HFFc6 (cell line): Measurements from ENCODE around the gene ACSL1. TPM values are rescaled to one million over a fixed set of nuclear protein-coding genes. Genes with fewer than 3 reads are reported as not detected.

Source experiments
- DNase-seq: peaks from one replicate; pipeline ENCODE4 v3.0.0-alpha.2; 2018
- H3K27ac Mint-ChIP-seq: 2 replicates; pipeline ENCODE4 v1.8.0; 2020; ENCODE audit warnings: mild to moderate bottlenecking, mixed read lengths
- H3K27me3 Mint-ChIP-seq: 2 replicates; pipeline ENCODE4 v1.8.0; 2021; ENCODE audit warnings: mild to moderate bottlenecking, moderate library complexity, mixed read lengths; ENCODE audit not compliant: insufficient read depth
- H3K36me3 Mint-ChIP-seq: 2 replicates; pipeline ENCODE4 v1.8.0; 2021; ENCODE audit warnings: low read depth, mixed read lengths
- H3K4me1 Mint-ChIP-seq: 2 replicates; pipeline ENCODE4 v1.8.0; 2020; ENCODE audit warnings: low read depth, mixed read lengths
- H3K4me3 Mint-ChIP-seq: 2 replicates; pipeline ENCODE4 v1.8.0; 2020; ENCODE audit warnings: mild to moderate bottlenecking, moderate library complexity, mixed read lengths
- H3K9me3 Mint-ChIP-seq: 2 replicates; pipeline ENCODE4 v1.8.0; 2020; ENCODE audit warnings: mild to moderate bottlenecking, mixed read lengths
- total RNA-seq, 6 experiments: library from RNA; stranded (reverse); fragmentation: NEBNext Ultra II Directional; extraction: Animal tissue kit (Norgen Biotek cat#: 25700); gene quantifications; 2 replicates in 1 of 6; 3 replicates in 5 of 6; pipeline ENCODE4 v1.2.3, GENCODE V29; 2021
- TF ChIP-seq, protein P1 (sequence below): fragments of 200-600 bp; sonication (generic); IDR thresholded peaks from 2 replicates; pipeline ENCODE4 v1.5.0; 2021; ENCODE audit warnings: antibody characterized with exemption, mild to moderate bottlenecking

Gene ACSL1
- total RNA-seq, 6 experiments from 2014 or later, result 21.7 to 24.0 (median 22.9) TPM

DNA sequence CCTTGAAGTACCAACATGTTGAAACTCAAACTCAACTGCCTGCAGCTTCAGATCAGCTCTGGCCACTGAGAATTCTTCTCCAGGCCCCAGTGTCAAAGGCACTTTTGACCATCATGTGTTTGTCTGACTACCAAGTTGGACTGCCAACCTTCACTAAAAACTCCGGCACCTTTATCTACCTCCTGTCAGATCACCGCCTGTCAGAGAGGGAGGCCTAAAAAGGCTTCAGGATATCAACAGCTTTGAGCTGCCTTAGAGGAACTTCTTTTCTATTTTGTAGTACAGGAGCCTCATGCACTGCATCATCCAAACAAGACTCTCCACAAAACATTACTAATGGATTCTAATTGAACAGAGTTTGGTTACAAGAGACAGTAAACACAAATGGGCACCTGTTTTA is 2.8 kb downstream of the ACSL1 start:
- peaks cover 5% of the 10 kb centered on the region; the same call in 1 of the 2 replicates for H3K27me3 Mint-ChIP-seq
- DNase-seq, result no peak
- no peaks in the 10 kb centered on the region for H3K36me3 Mint-ChIP-seq
- H3K27ac Mint-ChIP-seq, result no peak overlapping the region
- H3K9me3 Mint-ChIP-seq, result no peaks in the 10 kb centered on the region
- TF ChIP-seq, protein P1, sequence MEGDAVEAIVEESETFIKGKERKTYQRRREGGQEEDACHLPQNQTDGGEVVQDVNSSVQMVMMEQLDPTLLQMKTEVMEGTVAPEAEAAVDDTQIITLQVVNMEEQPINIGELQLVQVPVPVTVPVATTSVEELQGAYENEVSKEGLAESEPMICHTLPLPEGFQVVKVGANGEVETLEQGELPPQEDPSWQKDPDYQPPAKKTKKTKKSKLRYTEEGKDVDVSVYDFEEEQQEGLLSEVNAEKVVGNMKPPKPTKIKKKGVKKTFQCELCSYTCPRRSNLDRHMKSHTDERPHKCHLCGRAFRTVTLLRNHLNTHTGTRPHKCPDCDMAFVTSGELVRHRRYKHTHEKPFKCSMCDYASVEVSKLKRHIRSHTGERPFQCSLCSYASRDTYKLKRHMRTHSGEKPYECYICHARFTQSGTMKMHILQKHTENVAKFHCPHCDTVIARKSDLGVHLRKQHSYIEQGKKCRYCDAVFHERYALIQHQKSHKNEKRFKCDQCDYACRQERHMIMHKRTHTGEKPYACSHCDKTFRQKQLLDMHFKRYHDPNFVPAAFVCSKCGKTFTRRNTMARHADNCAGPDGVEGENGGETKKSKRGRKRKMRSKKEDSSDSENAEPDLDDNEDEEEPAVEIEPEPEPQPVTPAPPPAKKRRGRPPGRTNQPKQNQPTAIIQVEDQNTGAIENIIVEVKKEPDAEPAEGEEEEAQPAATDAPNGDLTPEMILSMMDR, result no peak
- H3K4me3 Mint-ChIP-seq, result no peak overlapping the region
- peaks cover 21% of the 10 kb centered on the region for H3K4me1 Mint-ChIP-seq

DNA sequence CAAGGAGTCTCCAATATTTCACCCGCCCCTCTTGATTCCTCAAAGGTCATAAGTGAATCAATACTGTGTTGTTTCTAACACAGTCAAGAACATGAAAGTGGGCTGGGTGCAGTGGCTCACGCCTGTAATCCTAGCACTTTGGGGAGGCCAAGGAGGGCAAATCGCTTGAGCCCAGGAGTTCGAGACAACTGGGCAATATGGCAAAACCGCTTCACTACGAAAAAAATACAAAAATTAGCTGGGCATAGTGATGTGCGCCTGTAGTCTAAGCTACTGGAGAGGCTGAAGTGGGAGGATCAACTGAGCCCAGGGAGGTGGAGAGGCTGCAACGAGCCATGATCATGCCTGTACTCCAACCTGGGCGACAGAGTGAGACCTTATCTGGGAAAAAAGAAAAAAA is 3.4 kb downstream of the ACSL1 start:
- Mint-ChIP-seq H3K9me3 (no peaks in the 10 kb centered on the region), H3K4me3 (no peak overlapping the region), H3K36me3 (no peaks in the 10 kb centered on the region), H3K4me1 (peaks cover 21% of the 10 kb centered on the region), H3K27ac (no peak overlapping the region), H3K27me3 (peaks cover 3% of the 10 kb centered on the region; the same call in 1 of the 2 replicates)
- TF ChIP-seq, protein P1, result no peak
- no peak for DNase-seq

DNA sequence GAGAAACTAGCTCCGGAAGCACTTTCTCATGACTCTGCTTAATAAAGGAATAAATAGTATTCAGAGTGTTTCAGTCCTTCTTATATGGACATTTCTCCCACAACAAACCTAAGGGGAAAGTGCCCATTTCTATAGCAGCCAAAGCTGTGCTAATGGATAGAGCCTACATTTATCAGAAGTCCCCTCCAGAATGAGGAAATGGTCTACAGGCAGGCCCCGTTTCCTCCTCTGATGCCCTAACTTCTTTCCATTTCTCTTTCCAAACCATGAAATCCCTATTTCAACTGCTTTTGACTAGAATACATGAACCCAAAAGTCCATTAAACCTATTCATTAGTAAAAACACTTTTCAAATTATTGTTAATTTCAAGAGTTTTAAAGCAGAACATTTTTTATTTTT is 4.5 kb downstream of the ACSL1 start:
- TF ChIP-seq, protein P1, result no peak
- Mint-ChIP-seq H3K4me3 (no peak overlapping the region), H3K9me3 (no peaks in the 10 kb centered on the region), H3K27me3 (peaks cover 3% of the 10 kb centered on the region; the same call in 1 of the 2 replicates), H3K4me1 (peaks cover 21% of the 10 kb centered on the region), H3K36me3 (no peaks in the 10 kb centered on the region), H3K27ac (no peak overlapping the region)
- no peak for DNase-seq

DNA sequence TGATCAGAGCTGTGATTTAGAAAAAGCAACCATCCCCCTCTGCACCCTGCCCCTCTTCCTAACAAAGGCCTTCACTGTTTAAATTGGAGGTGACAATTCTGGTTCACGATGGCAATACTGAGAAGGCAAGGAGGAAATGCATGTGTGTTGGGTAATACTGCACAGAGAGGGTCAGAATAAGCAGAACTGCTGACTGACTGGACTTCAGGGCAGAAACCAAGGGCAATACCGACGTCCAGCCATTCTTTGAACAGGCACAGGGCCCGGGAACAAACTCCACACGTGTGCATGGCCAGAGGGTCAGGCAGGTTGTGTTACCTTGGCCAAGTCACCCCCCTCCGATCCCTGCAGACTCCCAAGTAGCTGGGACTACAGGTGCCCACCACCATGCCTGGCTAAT is 6.0 kb downstream of the ACSL1 start:
- no peaks in the 10 kb centered on the region for H3K27me3 Mint-ChIP-seq
- no peaks in the 10 kb centered on the region for H3K36me3 Mint-ChIP-seq
- TF ChIP-seq, protein P1, result no peak
- H3K4me3 Mint-ChIP-seq, result no peak overlapping the region
- peaks cover 25% of the 10 kb centered on the region for H3K4me1 Mint-ChIP-seq
- DNase-seq, result no peak
- H3K9me3 Mint-ChIP-seq, result no peaks in the 10 kb centered on the region
- no peak overlapping the region for H3K27ac Mint-ChIP-seq

DNA sequence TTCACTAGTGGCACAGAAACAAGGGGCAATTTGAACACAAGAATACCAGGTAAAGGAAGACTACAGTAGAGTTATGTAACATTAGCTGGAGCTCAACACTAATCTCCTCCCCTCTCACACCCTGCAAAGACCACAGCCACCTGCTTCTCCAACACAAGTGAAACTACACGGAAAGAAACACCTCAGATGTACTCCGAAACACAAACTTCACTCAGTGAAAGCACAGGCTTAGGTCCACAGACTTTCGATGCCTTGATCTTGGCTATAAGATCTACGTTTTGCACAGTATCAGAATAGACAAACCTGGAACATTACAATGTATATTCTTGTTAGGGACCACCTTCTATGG is 7.6 kb downstream of the ACSL1 start:
- TF ChIP-seq, protein P1, result no peak
- Mint-ChIP-seq H3K9me3 (no peaks in the 10 kb centered on the region), H3K27me3 (no peaks in the 10 kb centered on the region), H3K4me1 (peaks cover 20% of the 10 kb centered on the region), H3K4me3 (no peak overlapping the region), H3K36me3 (no peaks in the 10 kb centered on the region), H3K27ac (no peak overlapping the region)
- no peak for DNase-seq
